Panc1 (cell line): ENCODE results near the gene FAHD2A. TPM values are rescaled to one million over a fixed set of nuclear protein-coding genes. Genes with fewer than 3 reads are reported as not detected.

ENCODE experiments used
- ATAC-seq: fragments of 200-7000 bp; cut with Tn5 transposase; 2 replicates; pipeline ENCODE4 v1.9.1; 2020; ENCODE audit warnings: mild to moderate bottlenecking, moderate library complexity
- BruUV-seq: library from RNA; stranded (reverse); fragments of 400-500 nt; replicated peaks from 2 replicates; lab custom pipeline; 2021; lab: Mats Ljungman, UMichigan
- CTCF ChIA-PET: fragments of 300-600 bp; sonication (Branson Sonifier 250); formaldehyde crosslinking; loops from one replicate; lab custom pipeline; 2022; ENCODE audit warnings: antibody characterized with exemption; lab: Charles Lee
- POLR2A ChIA-PET: fragments of 300-600 bp; sonication (Branson Sonifier 250); formaldehyde crosslinking; loops from one replicate; lab custom pipeline; 2022; ENCODE audit warnings: antibody characterized with exemption; lab: Charles Lee
- DNase-seq: peaks from one replicate; pipeline ENCODE4 v3.0.0-alpha.2; 2010; ENCODE audit warnings: low read depth, low spot score
- H3K27ac ChIP-seq: 2 replicates; pipeline ENCODE4 v1.5.1; 2011; ENCODE audit warnings: mild to moderate bottlenecking, low read length, inconsistent platforms
- H3K27me3 ChIP-seq: fragments of 200-500 bp; sonication (Bioruptor generic); 2 replicates; pipeline ENCODE4 v1.6.0; 2014; ENCODE audit warnings: low read length, inconsistent platforms; ENCODE audit not compliant: control insufficient read depth, insufficient read depth
- H3K36me3 ChIP-seq: fragments of 200-500 bp; sonication (Bioruptor generic); 2 replicates; pipeline ENCODE4 v1.5.1; 2014; ENCODE audit warnings: inconsistent platforms, mild to moderate bottlenecking, low read length, moderate library complexity; ENCODE audit not compliant: control insufficient read depth, insufficient read depth
- H3K4me1 ChIP-seq: 2 replicates; pipeline ENCODE4 v1.5.1; 2011; ENCODE audit warnings: inconsistent platforms, mild to moderate bottlenecking, low read length, moderate library complexity; ENCODE audit not compliant: control insufficient read depth, insufficient read depth
- H3K4me3 ChIP-seq, 2 experiments: 2 replicates each; pipeline ENCODE4 v1.5.1; 2011 to 2012; ENCODE audit warnings: low read depth in 2 of 2, low read length in 2 of 2, mild to moderate bottlenecking in 2 of 2, inconsistent platforms in 1 of 2, moderate library complexity in 1 of 2
- H3K9me3 ChIP-seq: fragments of 200-500 bp; sonication (Bioruptor generic); 2 replicates; pipeline ENCODE4 v1.5.1; 2014; ENCODE audit warnings: low read depth, mild to moderate bottlenecking, inconsistent platforms, low read length, moderate library complexity; ENCODE audit not compliant: control insufficient read depth, insufficient read depth
- CTCF ChIP-seq: fragments of 450-650 bp; IDR thresholded peaks from 2 replicates; pipeline ENCODE4 v1.5.1; 2017; ENCODE audit warnings: mild to moderate bottlenecking
- POLR2AphosphoS5 ChIP-seq: IDR thresholded peaks from 2 replicates; pipeline ENCODE4 v1.6.1; 2012; ENCODE audit warnings: mild to moderate bottlenecking, low read depth, low read length, moderate library complexity
- REST ChIP-seq, 2 experiments: IDR thresholded peaks; 2 replicates each; pipeline ENCODE4 v1.6.1; 2011 to 2012; ENCODE audit warnings: low read depth in 2 of 2, control low read depth in 1 of 2, low read length in 1 of 2, mild to moderate bottlenecking in 1 of 2, moderate library complexity in 1 of 2; ENCODE audit not compliant: insufficient read depth in 1 of 2
- SIN3A ChIP-seq: IDR thresholded peaks from 2 replicates; pipeline ENCODE4 v1.6.1; 2012; ENCODE audit warnings: low read depth, mild to moderate bottlenecking, low read length, moderate library complexity, borderline replicate concordance; ENCODE audit not compliant: insufficient read depth
- TCF7L2 ChIP-seq: IDR thresholded peaks from 2 replicates; pipeline ENCODE4 v1.6.1; 2011; ENCODE audit warnings: mild to moderate bottlenecking, low read depth, low read length, inconsistent platforms
- in situ Hi-C: cut with HindIII; loops from 2 replicates; pipeline ENCODE4 v1.10.0; 2016; ENCODE audit warnings: low sequenced_read_pairs, low pct_unique_long_range_greater_than_20kb
- intact Hi-C: fragments of 100-400 bp; cut with micrococcal nuclease; formaldehyde crosslinking; loops from one replicate; pipeline ENCODE4 v1.10.0; 2022; ENCODE audit not compliant: unreplicated experiment
- total RNA-seq: library from RNA; stranded (reverse); gene quantifications from one replicate; pipeline ENCODE4 v1.2.1, GENCODE V29; 2021; ENCODE audit not compliant: unreplicated experiment

Gene FAHD2A
- total RNA-seq, 1 experiment from 2014 or later: 17.2 TPM

GRCh38 chr2:95388856-95389244 lies 13.7 kb upstream of the FAHD2A start:
- TF ChIP-seq TCF7L2 (no peak), REST (IDR thresholded peaks at IDR 0.05; ENCODE audit: insufficient read depth in 1 of 2, low read depth in 2 of 2, low read length in 1 of 2) (no peak), POLR2AphosphoS5 (no peak), SIN3A (no peak), CTCF (no peak)
- intact Hi-C loops (no loop called here), in situ Hi-C loops (no loop called here)
- ChIA-PET CTCF (interaction anchor here (0.6 to 1.5 kb wide), 5 partner anchors 12 to 398 kb away, joined by 3 to 4 read pairs (median 3); no protein-coding TSS in a partner anchor), POLR2A (no interaction called here)
- peak; percentile 59 for ATAC-seq
- Histone ChIP-seq H3K9me3 (no peaks in the 10 kb centered on the region), H3K4me3 (peak overlapping the region in 1 of 2 experiments; percentile 14; a peak in 1 of 4 replicates), H3K4me1 (no peaks in the 10 kb centered on the region), H3K36me3 (no peaks in the 10 kb centered on the region), H3K27me3 (no peaks in the 10 kb centered on the region), H3K27ac (no peak overlapping the region)
- no TSS peak for BruUV-seq
- DNase-seq: no peak

- intact Hi-C loops (no loop called here), in situ Hi-C loops (no loop called here)
- H3K4me3 ChIP-seq: peak overlapping the region in 1 of 2 experiments; percentile 14; a peak in 1 of 4 replicates
- no peaks in the 10 kb centered on the region for H3K36me3 ChIP-seq
- peak; percentile 92 for ATAC-seq
- no peaks in the 10 kb centered on the region for H3K27me3 ChIP-seq
- BruUV-seq: no TSS peak
- POLR2A ChIA-PET: no interaction called here
- TF ChIP-seq TCF7L2 (no peak), CTCF (peak; percentile 99), REST (IDR thresholded peaks at IDR 0.05; ENCODE audit: insufficient read depth in 1 of 2, low read depth in 2 of 2, low read length in 1 of 2) (no peak)
- no peaks in the 10 kb centered on the region for H3K4me1 ChIP-seq
- no peaks in the 10 kb centered on the region for H3K9me3 ChIP-seq
- H3K27ac ChIP-seq: no peak overlapping the region
- CTCF ChIA-PET: interaction anchor here (0.9 to 1.5 kb wide), 4 partner anchors 12 to 345 kb away, joined by 3 to 4 read pairs (median 4); no protein-coding TSS in a partner anchor
- DNase-seq: peak; percentile 28
Measured at GRCh38 chr2:95389245-95390119, 13.0 kb upstream of the FAHD2A start.
